Esophagus muscularis mucosa (tissue), 4 donors: ENCODE data around the gene MIPOL1. TPM values are rescaled to one million over a fixed set of nuclear protein-coding genes. Genes with fewer than 3 reads are reported as not detected.

ENCODE experiments used
- DNase-seq: peaks from one replicate; pipeline ENCODE4 v3.0.0-alpha.2; 2017; ENCODE audit errors: extremely low spot score
- H3K27ac ChIP-seq, 4 donors: fragments of 200-600 bp; sonication (generic); replicated peaks in 1 of 4; 1 replicate in 3 of 4; 2 replicates in 1 of 4; pipeline ENCODE4 v1.5.1; 2016 to 2019; ENCODE audit warnings: mild to moderate bottlenecking in 1 of 4
- H3K27me3 ChIP-seq, 4 donors: fragments of 200-600 bp; sonication (generic); one replicate each; pipeline versions ENCODE4 v1.5.1 to v1.6.0; 2016 to 2019
- H3K36me3 ChIP-seq, 4 donors: fragments of 200-600 bp; sonication (generic); one replicate each; pipeline ENCODE4 v1.5.1; 2016 to 2019
- H3K4me1 ChIP-seq, 4 donors: fragments of 200-600 bp; sonication (generic); one replicate each; pipeline ENCODE4 v1.5.1; 2016 to 2019
- H3K4me3 ChIP-seq, 4 donors: fragments of 200-600 bp; sonication (generic); 1 replicate in 2 of 4; 2 replicates in 2 of 4; pipeline ENCODE4 v1.5.1; 2016 to 2019; ENCODE audit warnings: mild to moderate bottlenecking in 4 of 4, moderate library complexity in 1 of 4
- H3K9me3 ChIP-seq, 4 donors: fragments of 200-600 bp; sonication (generic); 1 replicate in 3 of 4; 2 replicates in 1 of 4; pipeline ENCODE4 v1.5.1; 2016 to 2019
- EP300 ChIP-seq: sonication (generic); formaldehyde crosslinking; IDR thresholded peaks from one replicate; pipeline ENCODE4 v1.6.1; 2017; ENCODE audit warnings: antibody characterized with exemption
- POLR2A ChIP-seq: fragments of 450-650 bp; IDR thresholded peaks from one replicate; pipeline ENCODE4 v1.6.1; 2017; ENCODE audit warnings: antibody characterized with exemption, moderate library complexity, mild to moderate bottlenecking, low read depth
- POLR2AphosphoS5 ChIP-seq, 2 donors: sonication (generic); formaldehyde crosslinking; IDR thresholded peaks; one replicate each; pipeline ENCODE4 v1.6.1; 2017; ENCODE audit warnings: antibody characterized with exemption in 2 of 2
- WGBS: methylation state at CpG from one replicate; pipeline ENCODE4 v1.1.5; 2018; 5-methylcytosine and 5-hydroxymethylcytosine counted together
- intact Hi-C: fragments of 100-400 bp; cut with DNase I; formaldehyde crosslinking; loops from one replicate; pipeline ENCODE4 v1.15.1; 2023
- total RNA-seq, 4 donors: library from RNA; depleted of rRNA; stranded (reverse); fragments of >200 nt; gene quantifications; one replicate each; pipeline versions ENCODE4 v1.1.0 to v1.2.1, GENCODE V29; 2016
- TF ChIP-seq, protein P1 (sequence below), 3 experiments: fragments of 200-600 bp in 2 of 3; fragments of 450-650 bp in 1 of 3; sonication (generic) in 2 of 3; IDR thresholded peaks; one replicate each; pipeline ENCODE4 v1.5.1; 2017 to 2019; ENCODE audit warnings: antibody characterized with exemption in 3 of 3, mild to moderate bottlenecking in 2 of 3, moderate library complexity in 1 of 3

The MIPOL1 gene
- total RNA-seq, 4 donors from 2014 or later = 6.5 to 21.2 (median 10.4) TPM

DNA sequence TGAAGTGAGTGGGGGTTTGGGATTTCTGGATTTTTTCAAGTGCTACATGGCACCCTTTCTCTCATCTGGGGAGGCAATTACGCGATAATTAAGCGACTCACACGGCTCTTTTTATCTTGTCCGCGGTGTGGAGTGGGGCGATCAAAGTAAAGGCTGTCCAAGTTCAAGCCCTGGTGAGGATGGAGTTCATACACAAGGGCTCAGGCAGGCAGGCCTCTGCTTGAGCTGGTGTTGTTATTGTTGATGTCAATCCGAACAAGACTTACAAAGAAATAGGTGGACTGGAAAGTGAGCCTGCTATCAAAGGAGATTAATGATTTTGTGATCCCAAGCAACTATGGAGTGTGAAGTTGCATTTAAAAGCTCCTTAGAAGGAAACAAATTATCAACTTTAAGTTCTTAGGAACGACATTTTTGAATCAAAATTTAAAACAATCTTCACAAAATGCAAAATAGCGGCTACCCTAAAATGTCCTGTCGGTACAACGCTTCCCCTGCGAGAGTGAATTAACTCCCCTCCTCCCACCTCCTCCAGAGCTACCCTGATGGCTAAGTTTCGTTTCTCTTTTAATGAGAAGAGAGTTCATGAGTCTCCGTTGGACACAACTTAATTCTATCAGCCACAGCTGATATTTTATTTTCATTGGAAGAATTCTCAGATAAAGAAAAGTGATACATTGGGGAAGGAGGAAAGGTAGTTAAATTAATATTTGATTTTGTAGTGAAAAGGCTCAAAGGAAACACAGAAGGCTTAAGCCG lies 391.4 kb downstream of the MIPOL1 start:
- Histone ChIP-seq H3K9me3 (no peaks in the 10 kb centered on the region), H3K27ac (no peak overlapping the region), H3K36me3 (no peaks in the 10 kb centered on the region), H3K4me1 (peaks cover 26 to 45% (median 41%) of the 10 kb centered on the region in 4 donors), H3K4me3 (no peak overlapping the region), H3K27me3 (peaks cover 14 to 100% (median 97%) of the 10 kb centered on the region in 4 donors)
- intact Hi-C loops = no loop called here
- DNase-seq = no peak
- whole genome bisulfite sequencing = 23% methylated on average over 16 of the region's 16 CpGs
- TF ChIP-seq POLR2A (no peak), EP300 (no peak)

DNA sequence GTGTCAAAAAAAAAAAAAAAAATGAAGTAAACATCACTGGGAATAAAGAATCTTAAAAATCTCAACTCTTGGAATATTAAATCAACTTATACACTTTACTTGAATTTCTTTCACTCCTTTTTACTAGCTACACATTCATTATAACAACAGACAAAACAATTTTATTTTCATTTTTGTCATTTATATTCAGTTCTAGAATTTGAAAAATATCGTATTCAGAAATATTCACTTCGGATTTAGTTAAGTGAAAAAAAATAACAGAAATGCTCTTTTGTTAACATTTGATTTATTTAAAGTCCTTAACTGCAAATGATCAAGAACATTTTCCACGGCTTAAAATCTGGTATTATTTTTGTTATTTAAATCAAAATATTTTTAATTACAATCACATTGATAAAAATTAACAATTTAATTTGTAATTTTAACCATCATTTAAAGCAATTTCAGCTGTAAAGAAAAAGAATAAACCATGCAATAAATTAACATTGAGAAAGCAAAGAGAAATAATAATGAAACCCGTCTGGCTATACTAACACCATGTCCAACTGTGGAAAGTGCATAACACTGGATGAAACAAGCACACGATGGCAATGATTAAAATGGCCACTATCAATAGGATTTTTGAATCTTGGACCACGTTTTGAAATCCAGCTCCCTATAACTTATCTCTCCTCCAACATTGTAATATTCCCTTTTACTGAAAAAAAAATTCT lies 392.1 kb downstream of the MIPOL1 start:
- TF ChIP-seq, protein P1, sequence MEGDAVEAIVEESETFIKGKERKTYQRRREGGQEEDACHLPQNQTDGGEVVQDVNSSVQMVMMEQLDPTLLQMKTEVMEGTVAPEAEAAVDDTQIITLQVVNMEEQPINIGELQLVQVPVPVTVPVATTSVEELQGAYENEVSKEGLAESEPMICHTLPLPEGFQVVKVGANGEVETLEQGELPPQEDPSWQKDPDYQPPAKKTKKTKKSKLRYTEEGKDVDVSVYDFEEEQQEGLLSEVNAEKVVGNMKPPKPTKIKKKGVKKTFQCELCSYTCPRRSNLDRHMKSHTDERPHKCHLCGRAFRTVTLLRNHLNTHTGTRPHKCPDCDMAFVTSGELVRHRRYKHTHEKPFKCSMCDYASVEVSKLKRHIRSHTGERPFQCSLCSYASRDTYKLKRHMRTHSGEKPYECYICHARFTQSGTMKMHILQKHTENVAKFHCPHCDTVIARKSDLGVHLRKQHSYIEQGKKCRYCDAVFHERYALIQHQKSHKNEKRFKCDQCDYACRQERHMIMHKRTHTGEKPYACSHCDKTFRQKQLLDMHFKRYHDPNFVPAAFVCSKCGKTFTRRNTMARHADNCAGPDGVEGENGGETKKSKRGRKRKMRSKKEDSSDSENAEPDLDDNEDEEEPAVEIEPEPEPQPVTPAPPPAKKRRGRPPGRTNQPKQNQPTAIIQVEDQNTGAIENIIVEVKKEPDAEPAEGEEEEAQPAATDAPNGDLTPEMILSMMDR (IDR thresholded peaks at IDR 0.05) = no peak
- no peak for TF ChIP-seq EP300
- TF ChIP-seq POLR2A = no peak
- WGBS = 30% methylated on average over 6 of the region's 6 CpGs
- Histone ChIP-seq H3K36me3 (no peaks in the 10 kb centered on the region), H3K9me3 (no peaks in the 10 kb centered on the region), H3K4me3 (no peak overlapping the region), H3K4me1 (peaks cover 26 to 45% (median 41%) of the 10 kb centered on the region in 4 donors), H3K27ac (no peak overlapping the region), H3K27me3 (peaks cover 14 to 100% (median 96%) of the 10 kb centered on the region in 4 donors)
- intact Hi-C loops = no loop called here
- DNase-seq = no peak

DNA sequence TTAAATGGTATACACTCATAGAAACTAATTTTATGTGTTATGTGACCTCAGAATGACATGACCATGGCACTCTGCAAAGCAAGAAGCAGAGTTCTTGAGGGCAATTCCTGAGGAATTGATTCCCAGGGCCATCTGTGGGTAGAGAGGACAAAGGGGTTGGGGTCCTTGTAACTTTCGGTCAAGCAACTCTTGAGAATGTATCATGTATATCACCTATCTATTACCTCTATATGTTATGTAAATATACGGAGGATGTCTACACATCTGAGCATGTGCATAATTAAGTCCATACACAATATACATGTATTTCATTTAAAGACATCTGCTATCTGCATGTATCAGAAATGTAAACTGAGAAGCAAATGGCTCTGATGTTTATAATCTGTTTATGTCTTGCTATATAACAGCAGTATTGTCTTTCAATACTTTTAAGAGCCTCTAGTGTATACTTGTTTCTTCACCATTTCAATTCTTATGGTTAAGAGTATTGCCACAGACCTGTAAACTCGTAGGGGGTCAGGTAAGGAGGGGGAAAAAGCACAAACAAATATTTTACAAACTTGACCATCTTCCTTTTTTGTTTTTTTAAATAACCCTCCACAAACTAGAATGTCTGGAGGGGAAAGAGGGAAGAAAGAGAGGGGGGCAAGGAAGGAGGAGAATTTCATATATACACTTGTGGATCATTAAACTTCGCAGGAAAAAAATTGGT lies 392.8 kb downstream of the MIPOL1 start:
- Histone ChIP-seq H3K27ac (no peak overlapping the region), H3K36me3 (no peaks in the 10 kb centered on the region), H3K4me1 (peaks cover 25 to 46% (median 42%) of the 10 kb centered on the region in 4 donors), H3K27me3 (peaks cover 17 to 99% (median 94%) of the 10 kb centered on the region in 4 donors), H3K9me3 (no peaks in the 10 kb centered on the region), H3K4me3 (no peak overlapping the region)
- no peak for DNase-seq
- 34% methylated on average over 4 of the region's 4 CpGs for WGBS
- TF ChIP-seq, protein P1 (IDR thresholded peaks at IDR 0.05) = no peak
- no peak for TF ChIP-seq EP300
- no peak for TF ChIP-seq POLR2A
- intact Hi-C loops = no loop called here

DNA sequence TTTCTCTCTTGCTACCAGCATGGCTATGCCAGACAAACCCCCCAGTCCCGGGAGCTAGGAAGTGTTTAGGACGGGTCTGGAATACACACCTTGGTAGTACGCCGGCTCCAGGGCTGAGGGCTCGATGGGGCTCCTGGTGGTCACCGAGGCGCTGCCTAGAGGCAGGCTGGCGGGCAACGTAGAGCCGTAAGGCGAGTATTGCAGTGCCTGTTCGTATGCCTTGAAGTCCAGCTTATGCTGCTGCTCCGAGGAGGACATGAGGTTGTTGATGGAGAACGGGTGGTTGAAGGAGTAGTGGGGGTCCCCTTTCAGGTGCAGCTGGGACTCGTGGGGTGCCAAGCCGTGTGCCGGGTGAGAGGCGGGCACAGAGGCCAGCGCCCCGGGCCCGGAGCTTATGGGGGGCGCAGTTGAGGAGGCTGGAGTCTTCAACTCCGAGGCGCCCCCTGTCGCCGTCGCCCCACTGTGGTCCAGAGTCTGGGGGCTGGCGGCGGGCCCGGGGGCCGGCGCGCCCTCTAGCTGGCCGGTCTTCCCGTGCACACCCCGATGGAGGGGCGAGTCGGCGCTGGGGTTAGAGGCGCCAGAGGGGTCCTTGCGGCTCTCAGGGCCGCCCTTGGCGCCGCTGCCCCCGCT lies 393.7 kb downstream of the MIPOL1 start:
- DNase-seq = no peak
- no peaks in the 10 kb centered on the region for H3K36me3 ChIP-seq
- intact Hi-C loops = no loop called here
- peaks cover 32 to 54% (median 50%) of the 10 kb centered on the region in 4 donors for H3K4me1 ChIP-seq
- H3K27ac ChIP-seq = no peak overlapping the region
- H3K27me3 ChIP-seq = peaks cover 19 to 99% (median 94%) of the 10 kb centered on the region in 4 donors
- TF ChIP-seq POLR2A (no peak), POLR2AphosphoS5 (IDR thresholded peaks at IDR 0.05) (no peak), EP300 (no peak)
- TF ChIP-seq, protein P1 (IDR thresholded peaks at IDR 0.05) = no peak
- 5% methylated on average over 10 of the region's 45 CpGs for WGBS
- peak overlapping the region in 1 of 4 donors; percentile 20 for H3K4me3 ChIP-seq
- no peaks in the 10 kb centered on the region for H3K9me3 ChIP-seq
